ENCODE results near the gene DIP2C. TPM values are rescaled to one million over a fixed set of nuclear protein-coding genes. Genes with fewer than 3 reads are reported as not detected.

The DIP2C gene
- total RNA-seq, 4 donors from 2014 or later: 10.5 to 40.5 (median 19.5) TPM

DNA sequence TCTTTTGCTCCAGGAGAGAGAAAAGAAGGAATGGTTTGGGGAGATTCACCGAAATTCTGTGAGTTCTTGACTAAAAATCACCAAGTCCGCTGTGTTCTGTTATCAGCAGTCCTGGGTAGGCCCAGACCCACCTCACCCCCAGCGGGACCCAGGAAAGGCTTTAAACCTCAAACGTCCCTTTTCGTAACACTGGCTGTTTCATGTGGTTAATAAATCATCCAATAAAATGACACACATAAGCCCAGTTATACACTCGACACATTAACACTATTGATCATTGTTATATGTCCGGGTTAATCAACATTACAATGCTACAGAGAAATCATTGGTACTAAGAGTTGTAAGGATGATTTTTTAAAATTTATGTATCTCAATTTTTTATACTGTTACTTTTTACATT lies 25.2 kb downstream of the DIP2C start:
- intact Hi-C loops (cut with DNase I; ENCODE audit: low total_unique reads): no loop called here
- Histone ChIP-seq H3K9me3 (no peaks in the 10 kb centered on the region), H3K36me3 (no peaks in the 10 kb centered on the region), H3K27me3 (no peaks in the 10 kb centered on the region), H3K4me1 (peaks cover 6% of the 10 kb centered on the region in 2 donors), H3K4me3 (no peak overlapping the region), H3K27ac (no peak overlapping the region)
- no peak for DNase-seq
- TF ChIP-seq POLR2A (IDR thresholded peaks at IDR 0.05): no peak
- TF ChIP-seq, protein P1, sequence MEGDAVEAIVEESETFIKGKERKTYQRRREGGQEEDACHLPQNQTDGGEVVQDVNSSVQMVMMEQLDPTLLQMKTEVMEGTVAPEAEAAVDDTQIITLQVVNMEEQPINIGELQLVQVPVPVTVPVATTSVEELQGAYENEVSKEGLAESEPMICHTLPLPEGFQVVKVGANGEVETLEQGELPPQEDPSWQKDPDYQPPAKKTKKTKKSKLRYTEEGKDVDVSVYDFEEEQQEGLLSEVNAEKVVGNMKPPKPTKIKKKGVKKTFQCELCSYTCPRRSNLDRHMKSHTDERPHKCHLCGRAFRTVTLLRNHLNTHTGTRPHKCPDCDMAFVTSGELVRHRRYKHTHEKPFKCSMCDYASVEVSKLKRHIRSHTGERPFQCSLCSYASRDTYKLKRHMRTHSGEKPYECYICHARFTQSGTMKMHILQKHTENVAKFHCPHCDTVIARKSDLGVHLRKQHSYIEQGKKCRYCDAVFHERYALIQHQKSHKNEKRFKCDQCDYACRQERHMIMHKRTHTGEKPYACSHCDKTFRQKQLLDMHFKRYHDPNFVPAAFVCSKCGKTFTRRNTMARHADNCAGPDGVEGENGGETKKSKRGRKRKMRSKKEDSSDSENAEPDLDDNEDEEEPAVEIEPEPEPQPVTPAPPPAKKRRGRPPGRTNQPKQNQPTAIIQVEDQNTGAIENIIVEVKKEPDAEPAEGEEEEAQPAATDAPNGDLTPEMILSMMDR (IDR thresholded peaks at IDR 0.05): no peak

DNA sequence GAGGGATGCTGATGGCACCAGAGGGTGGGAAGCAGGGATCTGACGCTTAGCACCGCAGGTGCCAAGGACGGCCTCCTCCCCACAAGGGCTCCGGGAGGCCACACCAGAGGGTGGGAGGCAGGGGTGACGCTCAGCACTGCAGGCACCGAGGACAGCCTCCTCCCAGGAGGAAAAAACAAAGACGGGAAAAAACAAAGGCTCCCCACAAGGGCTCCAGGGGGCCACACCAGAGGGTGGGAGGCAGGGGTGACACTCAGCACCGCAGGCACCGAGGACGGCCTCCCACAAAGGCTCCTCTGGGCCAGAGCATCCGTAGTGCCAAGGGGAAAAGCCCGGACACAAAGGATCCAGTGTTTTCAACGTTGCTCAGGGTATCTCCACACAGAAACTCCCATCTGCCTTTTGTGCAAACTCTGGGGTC lies 25.6 kb downstream of the DIP2C start:
- H3K4me3 ChIP-seq: no peak overlapping the region
- DNase-seq: no peak
- no peaks in the 10 kb centered on the region for H3K9me3 ChIP-seq
- no peak for TF ChIP-seq POLR2A (IDR thresholded peaks at IDR 0.05)
- TF ChIP-seq, protein P1 (IDR thresholded peaks at IDR 0.05): no peak
- peaks cover 6% of the 10 kb centered on the region in 2 donors for H3K4me1 ChIP-seq
- H3K27ac ChIP-seq: no peak overlapping the region
- intact Hi-C loops (cut with DNase I; ENCODE audit: low total_unique reads): no loop called here
- no peaks in the 10 kb centered on the region for H3K36me3 ChIP-seq
- no peaks in the 10 kb centered on the region for H3K27me3 ChIP-seq

DNA sequence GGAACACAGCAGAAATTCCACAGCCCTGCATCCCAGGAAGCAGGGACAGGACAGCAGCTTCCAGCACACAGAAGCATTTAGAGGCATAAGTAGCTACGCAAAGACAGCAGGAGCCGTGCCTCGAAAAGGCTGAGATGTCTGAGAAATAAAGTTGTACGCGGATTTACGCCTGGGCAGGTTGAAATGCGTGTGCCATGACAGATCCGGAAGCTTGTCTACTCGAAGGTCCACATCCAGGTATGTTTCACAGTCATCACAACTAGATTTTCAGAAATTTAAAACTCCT lies 26.1 kb downstream of the DIP2C start:
- intact Hi-C loops (cut with DNase I; ENCODE audit: low total_unique reads): no loop called here
- Histone ChIP-seq H3K4me1 (peaks cover 6% of the 10 kb centered on the region in 2 donors), H3K4me3 (no peak overlapping the region), H3K27ac (no peak overlapping the region), H3K36me3 (no peaks in the 10 kb centered on the region), H3K27me3 (no peaks in the 10 kb centered on the region), H3K9me3 (no peaks in the 10 kb centered on the region)
- DNase-seq: no peak
- TF ChIP-seq POLR2A (IDR thresholded peaks at IDR 0.05): no peak
- TF ChIP-seq, protein P1 (IDR thresholded peaks at IDR 0.05): no peak

DNA sequence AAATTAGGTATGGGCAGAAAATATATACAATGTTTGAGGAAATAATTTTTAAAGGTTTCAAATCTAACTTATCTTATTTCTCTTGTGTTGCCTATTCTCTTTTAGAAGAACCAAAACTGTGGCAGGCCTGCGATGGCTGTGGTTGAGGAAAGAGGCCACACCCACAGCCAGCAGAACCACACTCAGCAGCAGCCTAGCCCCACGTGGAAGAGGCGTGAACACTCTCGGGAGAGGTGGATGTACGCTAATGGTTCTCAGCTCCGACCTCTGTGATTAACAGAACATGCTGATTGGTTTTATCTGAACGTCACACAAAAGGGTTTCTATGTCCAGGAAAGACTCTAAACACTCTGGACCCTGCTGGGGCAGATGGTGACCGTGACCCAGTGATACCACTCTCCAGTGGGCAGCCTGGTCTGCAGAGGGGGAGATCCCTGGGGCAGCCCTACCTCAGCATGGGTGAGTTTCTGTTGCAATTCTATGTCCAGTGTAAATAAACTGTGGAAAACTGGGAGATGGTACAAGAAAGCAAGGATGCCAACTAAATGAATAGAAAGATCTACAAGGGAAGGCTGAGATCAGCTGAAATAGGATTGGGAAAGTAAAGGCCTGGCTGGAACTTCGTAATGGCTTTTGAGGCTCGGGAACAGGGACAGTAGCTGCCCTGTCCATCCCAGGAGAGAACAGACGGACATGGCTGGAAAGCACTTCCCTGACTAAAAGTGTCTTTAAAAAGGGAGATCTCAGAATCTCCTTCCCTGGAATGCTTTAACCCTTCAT lies 26.6 kb downstream of the DIP2C start:
- DNase-seq: no peak
- Histone ChIP-seq H3K27ac (no peak overlapping the region), H3K9me3 (no peaks in the 10 kb centered on the region), H3K36me3 (no peaks in the 10 kb centered on the region), H3K4me3 (no peak overlapping the region), H3K4me1 (peaks cover 6% of the 10 kb centered on the region in 2 donors), H3K27me3 (no peaks in the 10 kb centered on the region)
- intact Hi-C loops (cut with DNase I; ENCODE audit: low total_unique reads): no loop called here
- TF ChIP-seq POLR2A (IDR thresholded peaks at IDR 0.05): no peak
- TF ChIP-seq, protein P1 (IDR thresholded peaks at IDR 0.05): no peak

DNA sequence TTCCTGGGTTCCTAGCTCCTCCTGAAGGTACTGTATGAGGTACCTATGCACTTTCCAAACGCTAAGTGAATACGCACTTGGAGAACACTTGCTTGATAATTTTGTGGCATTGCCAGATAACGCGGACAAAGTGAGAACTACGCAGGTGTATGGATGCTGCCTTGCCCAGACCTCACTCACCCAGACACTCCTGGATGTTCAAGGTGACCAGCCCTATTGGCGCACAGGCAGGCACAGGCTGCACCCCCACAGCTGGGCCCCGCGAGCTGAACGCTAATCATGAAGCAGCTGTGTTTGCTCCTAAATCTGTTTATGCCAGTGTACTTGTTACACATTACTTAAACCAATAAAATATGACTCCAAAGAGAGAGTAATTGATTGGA lies 27.3 kb downstream of the DIP2C start:
- TF ChIP-seq, protein P1 (IDR thresholded peaks at IDR 0.05): no peak
- TF ChIP-seq POLR2A (IDR thresholded peaks at IDR 0.05): no peak
- H3K27me3 ChIP-seq: no peaks in the 10 kb centered on the region
- H3K36me3 ChIP-seq: no peaks in the 10 kb centered on the region
- intact Hi-C loops (cut with DNase I; ENCODE audit: low total_unique reads): no loop called here
- no peak overlapping the region for H3K27ac ChIP-seq
- peaks cover 6% of the 10 kb centered on the region in 2 donors for H3K4me1 ChIP-seq
- no peak for DNase-seq
- no peak overlapping the region for H3K4me3 ChIP-seq
- H3K9me3 ChIP-seq: no peaks in the 10 kb centered on the region
